ENCODE measurements around the gene SIPA1L3. TPM values are rescaled to one million over a fixed set of nuclear protein-coding genes. Genes with fewer than 3 reads are reported as not detected.

SIPA1L3 gene
- total RNA-seq, 1 donor from 2014 or later = 66.7 TPM

DNA sequence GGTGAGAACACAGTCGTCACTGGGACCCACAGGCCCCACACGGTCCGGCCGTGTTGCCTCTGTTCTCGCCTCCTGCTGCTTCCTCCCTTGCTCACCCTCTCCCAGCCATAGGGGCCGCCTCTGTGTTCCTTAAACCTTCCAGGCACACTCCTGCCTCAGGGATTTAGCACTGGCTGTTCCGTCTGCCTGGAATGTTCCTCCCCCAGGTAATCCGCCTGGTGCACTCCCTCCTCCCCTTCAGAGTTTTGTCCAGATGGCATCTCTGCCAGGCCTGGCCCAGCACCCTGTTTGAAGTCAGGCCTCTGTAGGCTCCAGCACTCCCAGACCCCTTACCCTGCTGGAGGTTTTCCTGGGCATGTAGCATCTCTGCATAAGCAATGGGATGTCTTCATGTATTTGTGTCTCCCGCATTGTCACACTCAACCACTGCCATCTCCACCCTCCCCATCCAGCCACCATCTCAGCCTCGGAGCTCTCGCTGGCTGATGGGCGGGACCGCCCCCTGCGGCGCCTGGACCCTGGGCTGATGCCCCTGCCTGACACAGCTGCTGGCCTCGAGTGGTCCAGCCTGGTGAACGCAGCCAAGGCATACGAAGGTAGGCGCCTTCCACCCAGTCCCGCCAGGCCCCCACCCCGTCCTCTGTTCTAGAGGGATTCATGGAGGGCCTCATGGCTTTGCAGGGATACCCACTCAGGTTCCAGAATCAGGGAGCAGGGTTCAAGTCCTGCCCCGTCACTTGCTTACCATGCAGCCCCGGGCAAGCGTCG, 291.1 kb downstream of the SIPA1L3 start:
- H3K4me3 ChIP-seq (ENCODE audit: low read depth, low read length) = no peak overlapping the region
- TF ChIP-seq, protein P1, sequence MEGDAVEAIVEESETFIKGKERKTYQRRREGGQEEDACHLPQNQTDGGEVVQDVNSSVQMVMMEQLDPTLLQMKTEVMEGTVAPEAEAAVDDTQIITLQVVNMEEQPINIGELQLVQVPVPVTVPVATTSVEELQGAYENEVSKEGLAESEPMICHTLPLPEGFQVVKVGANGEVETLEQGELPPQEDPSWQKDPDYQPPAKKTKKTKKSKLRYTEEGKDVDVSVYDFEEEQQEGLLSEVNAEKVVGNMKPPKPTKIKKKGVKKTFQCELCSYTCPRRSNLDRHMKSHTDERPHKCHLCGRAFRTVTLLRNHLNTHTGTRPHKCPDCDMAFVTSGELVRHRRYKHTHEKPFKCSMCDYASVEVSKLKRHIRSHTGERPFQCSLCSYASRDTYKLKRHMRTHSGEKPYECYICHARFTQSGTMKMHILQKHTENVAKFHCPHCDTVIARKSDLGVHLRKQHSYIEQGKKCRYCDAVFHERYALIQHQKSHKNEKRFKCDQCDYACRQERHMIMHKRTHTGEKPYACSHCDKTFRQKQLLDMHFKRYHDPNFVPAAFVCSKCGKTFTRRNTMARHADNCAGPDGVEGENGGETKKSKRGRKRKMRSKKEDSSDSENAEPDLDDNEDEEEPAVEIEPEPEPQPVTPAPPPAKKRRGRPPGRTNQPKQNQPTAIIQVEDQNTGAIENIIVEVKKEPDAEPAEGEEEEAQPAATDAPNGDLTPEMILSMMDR (conservative IDR thresholded peaks at IDR 0.05; ENCODE audit: low read depth, low read length) = no peak
- no peak for DNase-seq (ENCODE audit: low read depth)

DNA sequence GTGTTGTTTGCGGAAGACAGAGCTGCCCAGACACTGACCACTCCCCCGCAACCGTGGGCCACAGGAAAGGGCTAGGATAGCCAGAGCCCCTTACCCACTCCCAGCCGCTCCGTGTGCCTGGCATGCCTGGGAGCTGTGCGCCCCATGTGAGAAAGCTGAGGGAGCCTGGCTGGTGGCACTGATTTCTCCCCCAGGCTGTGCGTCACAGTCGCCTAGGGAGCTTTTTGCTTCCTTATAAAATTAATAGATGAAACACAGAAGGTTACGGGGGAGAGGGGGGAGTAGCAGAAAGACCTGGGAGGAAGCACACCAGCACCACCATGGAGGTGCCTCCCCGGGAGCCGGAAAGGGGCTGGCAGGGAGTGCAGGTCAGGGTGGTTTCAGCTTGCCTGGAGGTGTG, 292.3 kb downstream of the SIPA1L3 start:
- H3K4me3 ChIP-seq (ENCODE audit: low read depth, low read length) = no peak overlapping the region
- no peak for DNase-seq (ENCODE audit: low read depth)
- TF ChIP-seq, protein P1 (conservative IDR thresholded peaks at IDR 0.05; ENCODE audit: low read depth, low read length) = no peak

DNA sequence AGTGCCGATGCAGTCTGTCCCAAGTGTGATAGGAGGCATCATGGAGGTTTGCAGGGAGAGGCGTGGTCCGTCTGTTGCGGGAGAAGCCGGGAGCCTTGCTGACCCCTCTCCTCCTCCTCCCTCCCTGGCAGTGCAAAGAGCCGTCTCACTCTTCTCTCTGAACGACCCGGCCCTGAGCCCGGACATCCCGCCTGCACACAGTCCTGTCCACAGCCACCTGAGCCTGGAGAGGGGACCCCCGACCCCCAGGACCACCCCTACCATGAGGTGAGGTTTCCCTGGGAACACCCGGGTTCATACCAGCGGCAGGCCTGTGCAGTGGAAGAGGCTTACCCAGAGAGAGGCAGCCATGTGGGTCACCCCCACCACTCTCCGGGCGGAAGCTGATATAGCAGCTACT, 294.7 kb downstream of the SIPA1L3 start:
- DNase-seq (ENCODE audit: low read depth) = no peak
- H3K4me3 ChIP-seq (ENCODE audit: low read depth, low read length) = no peak overlapping the region
- TF ChIP-seq, protein P1 (conservative IDR thresholded peaks at IDR 0.05; ENCODE audit: low read depth, low read length) = no peak

DNA sequence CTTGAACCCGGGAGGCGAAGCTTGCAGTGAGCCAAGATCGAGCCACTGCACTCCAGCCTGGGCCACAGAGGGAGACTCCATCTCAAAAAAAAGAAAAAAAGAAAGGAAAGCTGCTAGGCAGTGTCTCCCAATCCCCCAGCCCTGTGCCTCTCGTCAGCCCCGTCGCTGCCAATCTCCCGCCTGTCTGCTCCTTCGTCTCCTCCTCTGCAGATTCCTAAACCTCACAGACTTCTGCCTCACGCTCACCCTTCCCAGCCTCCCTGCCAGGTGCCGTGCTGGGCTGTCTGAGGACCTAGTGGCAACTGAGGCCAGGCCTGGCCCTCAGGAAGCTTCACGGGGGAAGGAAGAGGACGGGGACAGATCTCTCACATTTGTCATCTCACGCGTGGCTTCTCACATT, 295.5 kb downstream of the SIPA1L3 start:
- H3K4me3 ChIP-seq (ENCODE audit: low read depth, low read length) = no peak overlapping the region
- DNase-seq (ENCODE audit: low read depth) = no peak
- TF ChIP-seq, protein P1 (conservative IDR thresholded peaks at IDR 0.05; ENCODE audit: low read depth, low read length) = no peak

DNA sequence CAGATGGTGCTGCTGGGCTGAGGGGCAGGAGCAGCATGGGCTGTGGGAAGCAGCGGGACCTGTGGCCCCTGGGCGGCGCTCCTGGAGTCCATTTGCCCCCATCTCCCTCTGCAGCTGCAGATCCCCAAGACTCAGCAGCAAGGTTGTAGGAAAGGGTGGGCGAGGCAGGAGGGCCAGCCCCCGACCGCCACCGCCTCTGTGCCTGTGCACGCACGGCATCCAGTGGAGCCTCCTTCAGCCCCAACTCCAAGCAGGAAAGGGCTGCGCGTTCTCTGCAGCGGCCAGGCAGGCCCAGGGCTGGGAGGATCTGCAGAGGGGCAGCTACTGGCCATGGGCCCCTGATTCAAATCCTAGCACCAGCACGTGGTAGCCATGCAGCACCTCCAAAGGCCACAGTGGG, 296.2 kb downstream of the SIPA1L3 start:
- DNase-seq (ENCODE audit: low read depth) = no peak
- TF ChIP-seq, protein P1 (conservative IDR thresholded peaks at IDR 0.05; ENCODE audit: low read depth, low read length) = no peak
- H3K4me3 ChIP-seq (ENCODE audit: low read depth, low read length) = no peak overlapping the region

GRCh38 chr19:38204096-38204495, 297.1 kb downstream of the SIPA1L3 start:
- no peak for DNase-seq (ENCODE audit: low read depth)
- TF ChIP-seq, protein P1 (conservative IDR thresholded peaks at IDR 0.05; ENCODE audit: low read depth, low read length) = no peak
- no peak overlapping the region for H3K4me3 ChIP-seq (ENCODE audit: low read depth, low read length)

- H3K4me3 ChIP-seq (ENCODE audit: low read depth, low read length) = no peak overlapping the region
- TF ChIP-seq, protein P1 (conservative IDR thresholded peaks at IDR 0.05; ENCODE audit: low read depth, low read length) = no peak
- no peak for DNase-seq (ENCODE audit: low read depth)
Measured at GRCh38 chr19:38204728-38205127, 297.7 kb downstream of the SIPA1L3 start.

All from epithelial cell of proximal tubule (primary cell).